ENCODE data around the gene U2AF2.

GRCh38 chr19:55712804-55713631 is 58.2 kb downstream of the U2AF2 start:
- TF ChIP-seq, protein P1, sequence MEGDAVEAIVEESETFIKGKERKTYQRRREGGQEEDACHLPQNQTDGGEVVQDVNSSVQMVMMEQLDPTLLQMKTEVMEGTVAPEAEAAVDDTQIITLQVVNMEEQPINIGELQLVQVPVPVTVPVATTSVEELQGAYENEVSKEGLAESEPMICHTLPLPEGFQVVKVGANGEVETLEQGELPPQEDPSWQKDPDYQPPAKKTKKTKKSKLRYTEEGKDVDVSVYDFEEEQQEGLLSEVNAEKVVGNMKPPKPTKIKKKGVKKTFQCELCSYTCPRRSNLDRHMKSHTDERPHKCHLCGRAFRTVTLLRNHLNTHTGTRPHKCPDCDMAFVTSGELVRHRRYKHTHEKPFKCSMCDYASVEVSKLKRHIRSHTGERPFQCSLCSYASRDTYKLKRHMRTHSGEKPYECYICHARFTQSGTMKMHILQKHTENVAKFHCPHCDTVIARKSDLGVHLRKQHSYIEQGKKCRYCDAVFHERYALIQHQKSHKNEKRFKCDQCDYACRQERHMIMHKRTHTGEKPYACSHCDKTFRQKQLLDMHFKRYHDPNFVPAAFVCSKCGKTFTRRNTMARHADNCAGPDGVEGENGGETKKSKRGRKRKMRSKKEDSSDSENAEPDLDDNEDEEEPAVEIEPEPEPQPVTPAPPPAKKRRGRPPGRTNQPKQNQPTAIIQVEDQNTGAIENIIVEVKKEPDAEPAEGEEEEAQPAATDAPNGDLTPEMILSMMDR (conservative IDR thresholded peaks at IDR 0.05) = no peak
- TF ChIP-seq EZH2 (IDR thresholded peaks at IDR 0.05; ENCODE audit: low read depth) = no peak
